Glutamatergic neuron (in vitro differentiated cells): ENCODE results near the gene MVP. TPM values are rescaled to one million over a fixed set of nuclear protein-coding genes. Genes with fewer than 3 reads are reported as not detected.

Experiments used
- DNase-seq: peaks from one replicate; pipeline ENCODE4 v3.0.0; 2022
- H3K27ac Mint-ChIP-seq: one replicate; pipeline ENCODE4 v1.8.0; 2020; ENCODE audit warnings: mild to moderate bottlenecking, mixed read lengths, inconsistent platforms; ENCODE audit not compliant: unreplicated experiment
- H3K27me3 Mint-ChIP-seq: one replicate; pipeline ENCODE4 v1.8.0; 2020; ENCODE audit warnings: mild to moderate bottlenecking, moderate library complexity, mixed read lengths, inconsistent platforms; ENCODE audit not compliant: unreplicated experiment
- H3K36me3 Mint-ChIP-seq: one replicate; pipeline ENCODE4 v1.8.0; 2020; ENCODE audit warnings: mild to moderate bottlenecking, mixed read lengths, inconsistent platforms; ENCODE audit not compliant: unreplicated experiment
- H3K4me1 Mint-ChIP-seq: one replicate; pipeline ENCODE4 v1.8.0; 2020; ENCODE audit warnings: mild to moderate bottlenecking, low read depth, mixed read lengths, inconsistent platforms; ENCODE audit not compliant: unreplicated experiment
- H3K4me3 Mint-ChIP-seq: one replicate; pipeline ENCODE4 v1.8.0; 2020; ENCODE audit warnings: mild to moderate bottlenecking, mixed read lengths, inconsistent platforms; ENCODE audit not compliant: unreplicated experiment
- H3K9me3 Mint-ChIP-seq: one replicate; pipeline ENCODE4 v1.8.0; 2020; ENCODE audit warnings: mild to moderate bottlenecking, moderate library complexity, mixed read lengths, inconsistent platforms; ENCODE audit not compliant: unreplicated experiment
- total RNA-seq: library from RNA; stranded (reverse); fragmentation: NEBNext Ultra II Directional; extraction: Animal tissue kit (Norgen Biotek cat#: 25700); gene quantifications from one replicate; pipeline ENCODE4 v1.2.1, GENCODE V29; 2021; ENCODE audit not compliant: unreplicated experiment
- TF ChIP-seq, protein P1 (sequence below): fragments of 200-600 bp; sonication (generic); IDR thresholded peaks from one replicate; pipeline ENCODE4 v1.5.0; 2021; ENCODE audit not compliant: partially characterized antibody, unreplicated experiment

The MVP gene
- total RNA-seq, 1 donor from 2014 or later: 82.7 TPM

- TF ChIP-seq, protein P1, sequence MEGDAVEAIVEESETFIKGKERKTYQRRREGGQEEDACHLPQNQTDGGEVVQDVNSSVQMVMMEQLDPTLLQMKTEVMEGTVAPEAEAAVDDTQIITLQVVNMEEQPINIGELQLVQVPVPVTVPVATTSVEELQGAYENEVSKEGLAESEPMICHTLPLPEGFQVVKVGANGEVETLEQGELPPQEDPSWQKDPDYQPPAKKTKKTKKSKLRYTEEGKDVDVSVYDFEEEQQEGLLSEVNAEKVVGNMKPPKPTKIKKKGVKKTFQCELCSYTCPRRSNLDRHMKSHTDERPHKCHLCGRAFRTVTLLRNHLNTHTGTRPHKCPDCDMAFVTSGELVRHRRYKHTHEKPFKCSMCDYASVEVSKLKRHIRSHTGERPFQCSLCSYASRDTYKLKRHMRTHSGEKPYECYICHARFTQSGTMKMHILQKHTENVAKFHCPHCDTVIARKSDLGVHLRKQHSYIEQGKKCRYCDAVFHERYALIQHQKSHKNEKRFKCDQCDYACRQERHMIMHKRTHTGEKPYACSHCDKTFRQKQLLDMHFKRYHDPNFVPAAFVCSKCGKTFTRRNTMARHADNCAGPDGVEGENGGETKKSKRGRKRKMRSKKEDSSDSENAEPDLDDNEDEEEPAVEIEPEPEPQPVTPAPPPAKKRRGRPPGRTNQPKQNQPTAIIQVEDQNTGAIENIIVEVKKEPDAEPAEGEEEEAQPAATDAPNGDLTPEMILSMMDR: no peak
- Mint-ChIP-seq H3K27ac (no peak overlapping the region), H3K36me3 (peaks cover 3% of the 10 kb centered on the region), H3K4me1 (peaks cover 2% of the 10 kb centered on the region), H3K4me3 (no peak overlapping the region), H3K27me3 (peaks cover 3% of the 10 kb centered on the region), H3K9me3 (peaks cover 2% of the 10 kb centered on the region)
- DNase-seq: no peak
Measured at GRCh38 chr16:29854520-29855100, 34.3 kb downstream of the MVP start.

GRCh38 chr16:29857133-29857760 lies 37.0 kb downstream of the MVP start:
- Mint-ChIP-seq H3K9me3 (peaks cover 5% of the 10 kb centered on the region), H3K4me3 (no peak overlapping the region), H3K27me3 (peaks cover 5% of the 10 kb centered on the region), H3K36me3 (peaks cover 3% of the 10 kb centered on the region), H3K4me1 (peaks cover 3% of the 10 kb centered on the region), H3K27ac (no peak overlapping the region)
- TF ChIP-seq, protein P1: no peak
- DNase-seq: no peak

- TF ChIP-seq, protein P1: no peak
- Mint-ChIP-seq H3K9me3 (peaks cover 7% of the 10 kb centered on the region), H3K4me3 (no peak overlapping the region), H3K27ac (no peak overlapping the region), H3K36me3 (peaks cover 3% of the 10 kb centered on the region), H3K27me3 (peaks cover 6% of the 10 kb centered on the region), H3K4me1 (peaks cover 3% of the 10 kb centered on the region)
- DNase-seq: no peak
Measured at GRCh38 chr16:29858149-29858849, 38.0 kb downstream of the MVP start.

- H3K27ac Mint-ChIP-seq: no peak overlapping the region
- H3K4me1 Mint-ChIP-seq: peaks cover 3% of the 10 kb centered on the region
- no peak for DNase-seq
- H3K9me3 Mint-ChIP-seq: peaks cover 7% of the 10 kb centered on the region
- H3K27me3 Mint-ChIP-seq: peaks cover 6% of the 10 kb centered on the region
- peaks cover 3% of the 10 kb centered on the region for H3K36me3 Mint-ChIP-seq
- TF ChIP-seq, protein P1: no peak
- no peak overlapping the region for H3K4me3 Mint-ChIP-seq
Measured at GRCh38 chr16:29858974-29859373, 38.7 kb downstream of the MVP start.

- Mint-ChIP-seq H3K9me3 (peaks cover 8% of the 10 kb centered on the region), H3K27ac (peak overlapping the region; percentile 43), H3K27me3 (peaks cover 6% of the 10 kb centered on the region), H3K36me3 (peaks cover 3% of the 10 kb centered on the region), H3K4me1 (peaks cover 3% of the 10 kb centered on the region), H3K4me3 (no peak overlapping the region)
- TF ChIP-seq, protein P1: no peak
- no peak for DNase-seq
Measured at GRCh38 chr16:29860218-29860617, 40.0 kb downstream of the MVP start.
